ENCODE measurements around the gene KASH5.

The KASH5 gene

GRCh38 chr19:49422407-49423070, 34.5 kb downstream of the KASH5 start:
- DNase-seq, result peak; percentile 43

- DNase-seq, result no peak
Observed at GRCh38 chr19:49423071-49423984, 35.3 kb downstream of the KASH5 start, which contains the start of gene PTH2. TSS of gene PTH2 (minus strand) at chr19:49423441. CDS start at chr19:49423339, 102 bp downstream.

GRCh38 chr19:49423985-49424303, 35.9 kb downstream of the KASH5 start:
- DNase-seq, result no peak

GRCh38 chr19:49425178-49425577, 37.1 kb downstream of the KASH5 start, which contains the start of gene GFY:
TSS of gene GFY (plus strand) at chr19:49425388. CDS start at chr19:49426431, 1,043 bp downstream.
- no peak for DNase-seq

GRCh38 chr19:49425922-49426592, 38.0 kb downstream of the KASH5 start:
- DNase-seq, result no peak

- no peak for DNase-seq
Observed at GRCh38 chr19:49427339-49427738, 39.3 kb downstream of the KASH5 start.

GRCh38 chr19:49427855-49428546, 40.0 kb downstream of the KASH5 start:
- no peak for DNase-seq

- no peak for DNase-seq
Observed at GRCh38 chr19:49428547-49429451, 40.8 kb downstream of the KASH5 start.

GRCh38 chr19:49430172-49430677, 42.2 kb downstream of the KASH5 start:
- DNase-seq, result no peak

- no peak for DNase-seq
Observed at GRCh38 chr19:49430678-49431329, 42.8 kb downstream of the KASH5 start.

- no peak for DNase-seq
Observed at GRCh38 chr19:49431330-49431749, 43.3 kb downstream of the KASH5 start.

GRCh38 chr19:49432141-49433073, 44.4 kb downstream of the KASH5 start:
- no peak for DNase-seq

- no peak for DNase-seq
Observed at GRCh38 chr19:49433240-49433901, 45.3 kb downstream of the KASH5 start.

GRCh38 chr19:49434907-49435583, 47.0 kb downstream of the KASH5 start:
- DNase-seq, result no peak

GRCh38 chr19:49435670-49436069, 47.6 kb downstream of the KASH5 start:
- no peak for DNase-seq

- DNase-seq, result peak; percentile 54
Observed at GRCh38 chr19:49436381-49437017, 48.5 kb downstream of the KASH5 start.

GRCh38 chr19:49437231-49437630, 49.2 kb downstream of the KASH5 start:
- no peak for DNase-seq

- DNase-seq, result no peak
Observed at GRCh38 chr19:49438261-49438660, 50.2 kb downstream of the KASH5 start.
